ENCODE data around the gene HSFY2. TPM values are rescaled to one million over a fixed set of nuclear protein-coding genes. Genes with fewer than 3 reads are reported as not detected.
"Not testable (repeated sequence)": the region's sequence is repeated elsewhere in the genome, so short reads cannot be mapped to it uniquely, and the experiment has no call there.

The HSFY2 gene, protein sequence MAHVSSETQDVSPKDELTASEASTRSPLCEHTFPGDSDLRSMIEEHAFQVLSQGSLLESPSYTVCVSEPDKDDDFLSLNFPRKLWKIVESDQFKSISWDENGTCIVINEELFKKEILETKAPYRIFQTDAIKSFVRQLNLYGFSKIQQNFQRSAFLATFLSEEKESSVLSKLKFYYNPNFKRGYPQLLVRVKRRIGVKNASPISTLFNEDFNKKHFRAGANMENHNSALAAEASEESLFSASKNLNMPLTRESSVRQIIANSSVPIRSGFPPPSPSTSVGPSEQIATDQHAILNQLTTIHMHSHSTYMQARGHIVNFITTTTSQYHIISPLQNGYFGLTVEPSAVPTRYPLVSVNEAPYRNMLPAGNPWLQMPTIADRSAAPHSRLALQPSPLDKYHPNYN
- polyA plus RNA-seq (2012; ENCODE audit: missing spikeins), result not detected

GRCh38 chrY:18773635-18774034 lies at the start of gene HSFY2:
HSFY2 (minus strand) TSS chrY:18773735; CDS start chrY:18773618, 117 bp downstream.
- not testable (repeated sequence) for DNase-seq (ENCODE audit: insufficient read length); FAIRE-seq

- not testable (repeated sequence) for FAIRE-seq
Observed at GRCh38 chrY:18815751-18816150, 42.2 kb upstream of the HSFY2 start.

DNA sequence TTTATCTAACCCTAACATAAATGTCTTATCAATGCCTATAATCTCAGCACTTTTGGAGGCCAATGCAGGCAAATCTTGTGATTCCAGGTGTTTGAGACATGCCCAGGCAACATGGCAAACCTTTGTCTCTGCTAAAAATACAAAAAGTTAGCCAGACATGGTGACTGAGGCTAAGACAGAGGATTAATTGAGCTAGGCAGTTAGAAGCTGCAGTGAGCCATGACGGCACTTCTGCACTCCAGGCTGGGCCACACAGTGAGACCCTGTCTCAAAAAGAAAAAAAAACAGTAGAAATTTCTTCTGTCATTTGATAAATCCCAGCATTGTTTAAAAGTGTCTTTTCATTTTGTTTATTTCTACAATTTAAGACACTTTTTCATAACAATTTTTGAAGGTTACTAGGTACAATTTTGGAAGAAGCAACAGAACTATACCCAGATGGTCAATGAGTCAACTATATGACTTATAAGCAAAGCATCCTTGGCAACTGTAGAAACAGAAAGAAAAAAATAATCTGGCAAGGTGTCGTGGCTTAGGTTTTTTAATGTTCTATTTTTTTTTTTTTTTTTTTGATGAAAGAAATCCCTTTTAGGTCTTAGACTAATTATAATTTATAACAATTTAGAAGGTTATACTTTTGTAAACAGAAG lies 15.3 kb upstream of the HSFY2 start:
- FAIRE-seq, result not testable (repeated sequence)

More at GRCh38 chrY:18815751-18816150, 42.2 kb upstream of the HSFY2 start:
- not testable (repeated sequence) for DNase-seq (ENCODE audit: insufficient read length)

GRCh38 chrY:18754077-18754476 lies 19.5 kb downstream of the HSFY2 start:
- FAIRE-seq; DNase-seq (ENCODE audit: insufficient read length): not testable (repeated sequence)

More for the DNA sequence above, 15.3 kb upstream of the HSFY2 start:
- not testable (repeated sequence) for DNase-seq (ENCODE audit: insufficient read length)

DNA sequence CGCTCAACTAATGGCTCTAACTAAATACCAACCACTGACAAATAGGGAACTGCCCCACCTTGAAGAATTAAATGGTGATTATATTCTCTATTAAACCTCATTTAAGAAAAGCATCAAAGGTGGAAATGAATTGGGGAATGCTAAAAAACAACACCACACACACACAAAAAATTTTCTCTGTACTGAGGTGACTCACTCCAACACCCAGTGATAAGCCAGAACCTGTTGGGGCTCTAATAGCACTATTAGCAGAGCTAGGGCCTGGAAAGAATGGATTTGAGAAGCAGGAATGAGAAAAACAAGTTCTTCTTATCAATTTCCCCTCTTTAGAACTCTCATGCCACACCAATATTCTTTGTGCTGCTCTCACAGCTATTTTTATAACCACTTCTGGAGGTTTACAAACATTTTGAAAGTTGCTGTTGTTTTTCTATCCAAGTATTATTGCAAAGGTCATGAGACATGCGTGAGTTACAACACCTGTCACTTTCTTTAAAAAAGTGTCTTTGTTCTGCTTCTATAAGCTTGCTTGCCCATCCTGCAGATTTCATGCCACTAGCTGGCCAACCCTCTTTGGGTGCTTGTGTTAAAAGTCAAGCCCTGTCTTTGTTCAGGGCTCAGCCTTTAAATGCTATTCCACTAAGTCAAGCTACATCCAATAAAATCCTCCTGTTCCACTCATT lies 20.3 kb downstream of the HSFY2 start:
- not testable (repeated sequence) for FAIRE-seq; DNase-seq (ENCODE audit: insufficient read length)

DNA sequence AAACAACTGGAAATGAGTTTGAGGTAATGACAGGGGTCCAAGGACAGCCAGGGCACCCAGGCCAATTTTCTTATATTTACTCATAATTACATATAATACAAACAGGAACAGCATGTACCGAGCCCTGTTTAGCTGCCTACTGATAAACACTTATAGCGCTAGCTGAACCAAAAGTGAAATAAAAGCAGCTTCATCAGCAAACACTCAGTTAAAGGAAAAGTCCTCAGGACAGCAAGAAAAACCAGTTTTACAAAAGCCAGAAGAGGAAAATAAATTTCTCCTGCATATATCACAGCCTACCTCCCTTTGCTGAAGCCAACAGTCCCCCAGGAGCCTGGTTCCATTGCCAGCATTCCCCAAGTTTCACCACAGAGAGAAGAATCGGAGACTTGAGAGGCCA lies 49.8 kb downstream of the HSFY2 start:
- FAIRE-seq; DNase-seq (ENCODE audit: insufficient read length): not testable (repeated sequence)
